HepG2 (cell line): Measurements from ENCODE around the gene CDK5RAP2. TPM values are rescaled to one million over a fixed set of nuclear protein-coding genes. Genes with fewer than 3 reads are reported as not detected.
A peak's percentile ranks its signal among the peaks of the same experiment; 100 is the strongest.
"Not testable (repeated sequence)": the region's sequence is repeated elsewhere in the genome, so short reads cannot be mapped to it uniquely, and the experiment has no call there.

ENCODE experiments used
- ATAC-seq: fragments of 200-7000 bp; cut with Tn5 transposase; 3 replicates; pipeline ENCODE4 v1.9.1; 2020; ENCODE audit warnings: mild to moderate bottlenecking, moderate library complexity
- BruUV-seq: library from RNA; stranded (reverse); fragments of 400-500 nt; replicated peaks from 2 replicates; lab custom pipeline; 2021; lab: Mats Ljungman, UMichigan
- CTCF ChIA-PET: fragments of 300-600 bp; formaldehyde crosslinking; extraction: SDS; loops from one replicate; lab custom pipeline; 2021; ENCODE audit warnings: low total read pairs, inconsistent platforms, low intra/inter-chr PET ratio; lab: Yijun Ruan, JAX
- POLR2A ChIA-PET: fragments of 350-600 bp; sonication (Branson Sonifier 250); formaldehyde crosslinking; loops from one replicate; lab custom pipeline; 2020; ENCODE audit warnings: antibody characterized with exemption, inconsistent platforms; lab: Yijun Ruan, JAX
- DNase-seq: peaks from one replicate; pipeline ENCODE4 v3.0.0-alpha.2; 2015; ENCODE audit warnings: low spot score
- FAIRE-seq: peaks from 3 replicates; lab custom pipeline; 2011; peaks lifted over from hg19 to GRCh38; lab: Jason Lieb, UNC
- H2AFZ ChIP-seq: one replicate; pipeline ENCODE4 v1.6.1; 2011; ENCODE audit warnings: low read length, inconsistent platforms
- H3K27ac ChIP-seq: fragments of 300-600 bp; 3 replicates; pipeline ENCODE4 v1.8.0; 2011; ENCODE audit warnings: mixed run types, mild to moderate bottlenecking, mixed read lengths, low read length, inconsistent platforms; ENCODE audit not compliant: insufficient read depth; ENCODE audit errors: extremely low read length
- H3K27me3 ChIP-seq, 2 experiments: fragments of 200-600 bp in 1 of 2; 2 replicates in 1 of 2; 3 replicates in 1 of 2; pipeline versions ENCODE4 v1.6.0 to v1.8.0; 2011; ENCODE audit warnings: low read length in 2 of 2, mild to moderate bottlenecking in 2 of 2, moderate library complexity in 2 of 2, inconsistent platforms in 1 of 2; ENCODE audit not compliant: insufficient read depth in 2 of 2, control insufficient read depth in 1 of 2
- H3K36me3 ChIP-seq, 2 experiments: fragments of 200-600 bp in 1 of 2; replicated peaks in 1 of 2; 2 replicates in 1 of 2; 3 replicates in 1 of 2; pipeline versions ENCODE4 v1.5.1 to v1.8.0; 2011; ENCODE audit warnings: low read length in 2 of 2, inconsistent platforms in 1 of 2; ENCODE audit not compliant: insufficient read depth in 2 of 2, control insufficient read depth in 1 of 2
- H3K4me1 ChIP-seq: 2 replicates; pipeline ENCODE4 v1.5.1; 2012; ENCODE audit warnings: low read length, inconsistent platforms; ENCODE audit not compliant: insufficient read depth
- H3K4me2 ChIP-seq: 2 replicates; pipeline ENCODE4 v1.6.0; 2011; ENCODE audit warnings: low read depth, low read length, inconsistent platforms
- H3K4me3 ChIP-seq, 3 experiments: fragments of 200-600 bp in 1 of 3; sonication (generic), shearing (Covaris generic) in 1 of 3; replicated peaks in 1 of 3; 2 replicates each; pipeline ENCODE4 v1.5.1; 2011 to 2016; ENCODE audit warnings: low read length in 3 of 3, inconsistent platforms in 2 of 3, low read depth in 2 of 3, mild to moderate bottlenecking in 2 of 3, control low read depth in 1 of 3, mixed read lengths in 1 of 3; ENCODE audit not compliant: insufficient read depth in 1 of 3
- H3K79me2 ChIP-seq: one replicate; pipeline ENCODE4 v1.6.1; 2011; ENCODE audit warnings: low read length, inconsistent platforms; ENCODE audit not compliant: insufficient read depth
- H3K9ac ChIP-seq: 2 replicates; pipeline ENCODE4 v1.6.0; 2011; ENCODE audit warnings: mild to moderate bottlenecking, low read depth, low read length, inconsistent platforms; ENCODE audit not compliant: insufficient read depth
- H3K9me3 ChIP-seq: 2 replicates; pipeline ENCODE4 v1.5.1; 2012; ENCODE audit warnings: mild to moderate bottlenecking, low read length
- H4K20me1 ChIP-seq: 2 replicates; pipeline ENCODE4 v1.6.0; 2011; ENCODE audit warnings: inconsistent platforms, mild to moderate bottlenecking, low read length, moderate library complexity; ENCODE audit not compliant: insufficient read depth
- CEBPB ChIP-seq: IDR thresholded peaks from 2 replicates; pipeline ENCODE4 v1.6.1; 2011; ENCODE audit warnings: low read depth, low read length, improper control_type of control experiment, borderline replicate concordance
- FOXK1 ChIP-seq: sonication (generic); formaldehyde crosslinking; IDR thresholded peaks from 2 replicates; pipeline ENCODE4 v1.4.0; 2020; ENCODE audit warnings: low read depth, missing genetic modification reagents, borderline replicate concordance
- JUN ChIP-seq: sonication (generic); formaldehyde crosslinking; IDR thresholded peaks from 2 replicates; pipeline ENCODE4 v1.4.0; 2020; ENCODE audit warnings: mild to moderate bottlenecking, missing genetic modification reagents
- WGBS: methylation state at CpG from one replicate; pipeline ENCODE4 v1.1.6; 2017; ENCODE audit warnings: low lambda C conversion rate; 5-methylcytosine and 5-hydroxymethylcytosine counted together
- in situ Hi-C: cut with HindIII; loops from 2 replicates; pipeline ENCODE4 v1.10.0; 2017; ENCODE audit warnings: low pct_unique_long_range_greater_than_20kb; ENCODE audit not compliant: extremely low pct_ligation_motif_present
- intact Hi-C: fragments of 100-400 bp; cut with micrococcal nuclease; formaldehyde crosslinking; loops from one replicate; pipeline ENCODE4 v1.10.0; 2022; ENCODE audit not compliant: unreplicated experiment
- polyA plus RNA-seq, 8 experiments: library from polyadenylated mRNA; depleted of rRNA in 3 of 8; stranded (reverse) in 7 of 8; unstranded in 1 of 8; fragments of >200 nt; fragmentation: Illumina TruSeq in 4 of 8; extraction: Trizol in 4 of 8; gene quantifications; 2 replicates each; pipeline versions ENCODE4 v1.2.1 to v1.2.3, GENCODE V29; 2011 to 2016; ENCODE audit warnings: low read depth in 4 of 8, missing spikeins in 1 of 8, mixed read lengths in 1 of 8; ENCODE audit not compliant: insufficient read depth in 1 of 8
- total RNA-seq, 5 experiments: library from RNA; depleted of rRNA; stranded (reverse); fragments of >200 nt; fragmentation: Illumina TruSeq; extraction: Trizol; gene quantifications; 2 replicates each; pipeline ENCODE4 v1.2.3, GENCODE V29; 2016; ENCODE audit warnings: low read depth in 1 of 5

The CDK5RAP2 gene
- total and polyA plus RNA-seq, 2 of the 13 experiments (the other 11 are each of a cell fraction or from before 2014, with no cell fraction given) = 31.8 to 42.2 TPM

DNA sequence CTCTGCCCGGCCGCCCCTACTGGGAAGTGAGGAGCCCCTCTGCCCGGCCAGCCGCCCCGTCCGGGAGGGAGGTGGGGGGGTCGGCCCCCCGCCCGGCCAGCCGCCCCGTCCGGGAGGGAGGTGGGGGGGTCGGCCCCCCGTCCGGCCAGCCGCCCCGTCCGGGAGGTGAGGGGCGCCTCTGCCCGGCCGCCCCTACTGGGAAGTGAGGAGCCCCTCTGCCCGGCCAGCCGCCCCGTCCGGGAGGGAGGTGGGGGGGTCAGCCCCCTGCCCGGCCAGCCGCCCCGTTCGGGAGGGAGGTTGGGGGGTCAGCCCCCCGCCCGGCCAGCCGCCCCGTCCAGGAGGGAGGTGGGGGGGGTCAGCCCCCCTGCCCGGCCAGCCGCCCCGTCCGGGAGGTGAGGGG is 83.5 kb downstream of the CDK5RAP2 start:
- FAIRE-seq, H3K4me3 ChIP-seq, DNase-seq, H3K4me2 ChIP-seq, H3K27ac ChIP-seq, H3K9ac ChIP-seq, POLR2A ChIA-PET, H3K79me2 ChIP-seq, intact Hi-C loops, BruUV-seq, H3K27me3 ChIP-seq, H3K4me1 ChIP-seq, H2AFZ ChIP-seq, in situ Hi-C loops, CTCF ChIA-PET, H3K9me3 ChIP-seq, ATAC-seq, H4K20me1 ChIP-seq: not testable (repeated sequence)
- 90% methylated on average over 3 of the region's 37 CpGs for WGBS
- peaks cover 3 to 30% of the 10 kb centered on the region in 2 experiments for H3K36me3 ChIP-seq

DNA sequence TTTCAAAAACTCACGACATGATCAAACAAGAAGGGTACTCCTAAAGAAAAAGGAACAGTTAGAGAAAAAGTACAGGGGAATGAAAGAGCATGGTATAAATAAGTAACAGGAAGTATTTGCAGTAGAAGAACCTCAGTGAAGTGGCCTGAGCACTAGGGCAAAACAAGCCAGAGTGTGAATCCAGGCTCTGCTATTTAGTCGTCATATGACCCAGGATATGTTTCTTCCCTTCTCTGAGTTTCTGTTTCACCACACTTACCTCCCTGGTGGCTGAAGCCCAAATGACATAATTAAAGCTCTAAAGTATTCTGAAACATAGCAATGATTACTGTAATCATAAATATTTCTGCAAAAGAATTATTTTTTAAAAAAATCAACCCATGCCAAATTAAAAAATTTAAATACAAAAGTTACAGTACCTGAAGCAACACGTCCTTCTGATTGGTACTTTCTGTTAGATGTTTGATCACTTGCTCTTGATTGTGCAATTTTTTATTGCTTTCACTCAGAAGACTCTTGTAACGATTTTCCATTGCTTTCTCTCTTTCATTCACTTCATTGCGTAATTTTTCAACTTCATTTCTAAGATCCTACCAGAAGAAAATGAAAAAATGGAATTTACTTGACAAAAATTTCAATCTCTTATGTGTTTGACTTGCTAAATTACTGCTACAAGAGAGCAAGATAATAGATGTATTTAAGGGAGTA is 88.9 kb downstream of the CDK5RAP2 start:
- no peak for FAIRE-seq
- Histone ChIP-seq H3K9ac (no peak overlapping the region), H3K4me2 (no peak overlapping the region), H3K9me3 (no peaks in the 10 kb centered on the region), H3K27me3 (no peaks in the 10 kb centered on the region), H3K4me3 (no peak overlapping the region), H3K27ac (no peak overlapping the region), H3K4me1 (peaks cover 7% of the 10 kb centered on the region; the same call in 1 of the 2 replicates), H3K79me2 (no peaks in the 10 kb centered on the region), H4K20me1 (no peaks in the 10 kb centered on the region), H3K36me3 (peaks cover 9 to 60% of the 10 kb centered on the region in 2 experiments), H2AFZ (no peak overlapping the region)
- intact Hi-C loops = no loop called here
- TF ChIP-seq CEBPB (peak; percentile 64), JUN (CRISPR knock-in tag) (no peak), FOXK1 (CRISPR knock-in tag) (no peak)
- ATAC-seq = no peak
- in situ Hi-C loops = no loop called here
- no TSS peak for BruUV-seq
- ChIA-PET CTCF (no interaction called here), POLR2A (no interaction called here)
- WGBS = 97% methylated on average over 5 of the region's 5 CpGs
- no peak for DNase-seq
